LNCAP (cell line): ENCODE measurements around the gene RAB28.

ENCODE experiments used
- CTCF ChIP-seq: fragments of 450-650 bp; IDR thresholded peaks from 2 replicates; pipeline ENCODE4 v1.5.1; 2017; ENCODE audit warnings: mild to moderate bottlenecking

Gene RAB28

GRCh38 chr4:13484122-13484748 is at the start of gene RAB28:
Gene RAB28 (minus strand): TSS chr4:13484340.
- no peak for TF ChIP-seq CTCF

- no peak for TF ChIP-seq CTCF
These were observed 47.5 kb upstream of the RAB28 start for GRCh38 chr4:13531625-13531998.

- TF ChIP-seq CTCF, result no peak
These were observed 46.9 kb upstream of the RAB28 start for GRCh38 chr4:13530823-13531624.

GRCh38 chr4:13529128-13529919 is 45.2 kb upstream of the RAB28 start:
- TF ChIP-seq CTCF, result no peak

GRCh38 chr4:13528821-13529127 is 44.6 kb upstream of the RAB28 start:
- TF ChIP-seq CTCF, result no peak

- TF ChIP-seq CTCF, result no peak
These were observed 44.1 kb upstream of the RAB28 start for GRCh38 chr4:13527981-13528820.
